Karpas-422 (cell line): Measurements from ENCODE around the gene LMO3. TPM values are rescaled to one million over a fixed set of nuclear protein-coding genes. Genes with fewer than 3 reads are reported as not detected.

ENCODE experiments used
- DNase-seq: peaks from one replicate; pipeline ENCODE4 v3.0.0-alpha.2; 2015
- H2AFZ ChIP-seq: fragments of 200-600 bp; sonication (generic); 2 replicates; pipeline ENCODE4 v1.6.1; 2014; ENCODE audit warnings: antibody characterized with exemption, low read length, mixed read lengths
- H3K27ac ChIP-seq: fragments of 200-600 bp; sonication (generic); 2 replicates; pipeline ENCODE4 v1.5.1; 2014; ENCODE audit warnings: mild to moderate bottlenecking, low read length, moderate library complexity
- H3K27me3 ChIP-seq: fragments of 200-600 bp; sonication (generic); 2 replicates; pipeline ENCODE4 v1.6.1; 2014; ENCODE audit warnings: low read length, mixed read lengths
- H3K36me3 ChIP-seq: fragments of 200-600 bp; sonication (generic); 2 replicates; pipeline ENCODE4 v1.6.1; 2014; ENCODE audit warnings: low read length, mixed read lengths; ENCODE audit not compliant: insufficient read depth
- H3K4me1 ChIP-seq: fragments of 200-600 bp; sonication (generic); 2 replicates; pipeline ENCODE4 v1.6.1; 2014; ENCODE audit warnings: mild to moderate bottlenecking, low read length, mixed read lengths
- H3K4me2 ChIP-seq: fragments of 200-600 bp; sonication (generic); 2 replicates; pipeline ENCODE4 v1.6.1; 2014; ENCODE audit warnings: low read length, low read depth, mild to moderate bottlenecking; ENCODE audit not compliant: poor library complexity, severe bottlenecking
- H3K4me3 ChIP-seq: fragments of 200-600 bp; sonication (generic); 2 replicates; pipeline ENCODE4 v1.5.1; 2014; ENCODE audit warnings: mild to moderate bottlenecking, antibody characterized with exemption, low read length, mixed read lengths
- H3K79me2 ChIP-seq: fragments of 200-600 bp; sonication (generic); 2 replicates; pipeline ENCODE4 v1.6.1; 2014; ENCODE audit warnings: mild to moderate bottlenecking, low read length, mixed read lengths
- H3K9ac ChIP-seq: fragments of 200-600 bp; sonication (generic); 2 replicates; pipeline ENCODE4 v1.6.0; 2014; ENCODE audit warnings: low read length
- H3K9me2 ChIP-seq: fragments of 200-600 bp; sonication (generic), shearing (Covaris generic); replicated peaks from 2 replicates; pipeline ENCODE4 v1.6.0; 2014; ENCODE audit warnings: mild to moderate bottlenecking, low read length, moderate library complexity; ENCODE audit not compliant: insufficient read depth
- H3K9me3 ChIP-seq: fragments of 300-700, 200-600 bp; sonication (generic); 2 replicates; pipeline ENCODE4 v1.6.1; 2014; ENCODE audit warnings: low read length, mixed read lengths
- H4K20me1 ChIP-seq: fragments of 200-600 bp; sonication (generic); 2 replicates; pipeline ENCODE4 v1.6.1; 2014; ENCODE audit warnings: mild to moderate bottlenecking, antibody characterized with exemption, low read length, low read depth; ENCODE audit not compliant: insufficient read depth
- total RNA-seq: library from RNA; depleted of rRNA; stranded (reverse); fragments of >200 nt; shearing (Covaris generic); gene quantifications from 2 replicates; pipeline ENCODE4 v1.2.3, GENCODE V29; 2014; ENCODE audit warnings: low replicate concordance

The LMO3 gene
- total RNA-seq, 1 experiment from 2014 or later = not detected

- Histone ChIP-seq H3K4me3 (no peak overlapping the region), H4K20me1 (no peaks in the 10 kb centered on the region), H2AFZ (no peak overlapping the region), H3K9me3 (peaks cover 9% of the 10 kb centered on the region), H3K79me2 (no peaks in the 10 kb centered on the region), H3K9ac (no peak overlapping the region), H3K4me1 (no peaks in the 10 kb centered on the region), H3K9me2 (no peaks in the 10 kb centered on the region), H3K4me2 (no peak overlapping the region), H3K27ac (no peak overlapping the region), H3K27me3 (no peaks in the 10 kb centered on the region), H3K36me3 (no peaks in the 10 kb centered on the region)
- no peak for DNase-seq
Measured at GRCh38 chr12:16590645-16591044, 15.3 kb downstream of the LMO3 start.

GRCh38 chr12:16588812-16589211 is 17.1 kb downstream of the LMO3 start:
- no peak overlapping the region for H3K27ac ChIP-seq
- no peak for DNase-seq
- no peaks in the 10 kb centered on the region for H3K36me3 ChIP-seq
- no peaks in the 10 kb centered on the region for H4K20me1 ChIP-seq
- no peak overlapping the region for H3K9ac ChIP-seq
- H3K4me1 ChIP-seq = no peaks in the 10 kb centered on the region
- no peak overlapping the region for H3K4me3 ChIP-seq
- H3K4me2 ChIP-seq = no peak overlapping the region
- H2AFZ ChIP-seq = no peak overlapping the region
- H3K9me3 ChIP-seq = peaks cover 17% of the 10 kb centered on the region
- no peaks in the 10 kb centered on the region for H3K79me2 ChIP-seq
- H3K9me2 ChIP-seq = no peaks in the 10 kb centered on the region
- no peaks in the 10 kb centered on the region for H3K27me3 ChIP-seq

GRCh38 chr12:16587514-16587913 is 18.4 kb downstream of the LMO3 start:
- Histone ChIP-seq H3K36me3 (no peaks in the 10 kb centered on the region), H3K4me1 (no peaks in the 10 kb centered on the region), H4K20me1 (no peaks in the 10 kb centered on the region), H3K27me3 (no peaks in the 10 kb centered on the region), H3K27ac (no peak overlapping the region), H3K9me3 (peaks cover 18% of the 10 kb centered on the region), H3K4me3 (no peak overlapping the region), H3K4me2 (no peak overlapping the region), H3K9ac (no peak overlapping the region), H2AFZ (no peak overlapping the region), H3K79me2 (no peaks in the 10 kb centered on the region), H3K9me2 (no peaks in the 10 kb centered on the region)
- no peak for DNase-seq

GRCh38 chr12:16587110-16587453 is 18.9 kb downstream of the LMO3 start:
- Histone ChIP-seq H3K79me2 (no peaks in the 10 kb centered on the region), H3K4me1 (no peaks in the 10 kb centered on the region), H3K27ac (no peak overlapping the region), H3K36me3 (no peaks in the 10 kb centered on the region), H3K9me3 (peaks cover 18% of the 10 kb centered on the region), H3K4me3 (no peak overlapping the region), H3K4me2 (no peak overlapping the region), H3K27me3 (no peaks in the 10 kb centered on the region), H4K20me1 (no peaks in the 10 kb centered on the region), H3K9me2 (no peaks in the 10 kb centered on the region), H3K9ac (no peak overlapping the region), H2AFZ (no peak overlapping the region)
- no peak for DNase-seq

- DNase-seq = no peak
- no peak overlapping the region for H3K9ac ChIP-seq
- no peaks in the 10 kb centered on the region for H4K20me1 ChIP-seq
- H2AFZ ChIP-seq = no peak overlapping the region
- H3K79me2 ChIP-seq = no peaks in the 10 kb centered on the region
- no peaks in the 10 kb centered on the region for H3K9me2 ChIP-seq
- no peaks in the 10 kb centered on the region for H3K27me3 ChIP-seq
- no peak overlapping the region for H3K27ac ChIP-seq
- H3K9me3 ChIP-seq = peaks cover 18% of the 10 kb centered on the region
- H3K36me3 ChIP-seq = no peaks in the 10 kb centered on the region
- H3K4me3 ChIP-seq = no peak overlapping the region
- no peak overlapping the region for H3K4me2 ChIP-seq
- H3K4me1 ChIP-seq = no peaks in the 10 kb centered on the region
Measured at GRCh38 chr12:16586350-16587109, 19.4 kb downstream of the LMO3 start.

- Histone ChIP-seq H3K27me3 (no peaks in the 10 kb centered on the region), H3K36me3 (no peaks in the 10 kb centered on the region), H3K27ac (no peak overlapping the region), H3K4me3 (no peak overlapping the region), H3K4me2 (no peak overlapping the region), H4K20me1 (no peaks in the 10 kb centered on the region), H3K9me3 (peaks cover 18% of the 10 kb centered on the region), H2AFZ (no peak overlapping the region), H3K79me2 (no peaks in the 10 kb centered on the region), H3K4me1 (no peaks in the 10 kb centered on the region), H3K9ac (no peak overlapping the region), H3K9me2 (no peaks in the 10 kb centered on the region)
- DNase-seq = no peak
Measured at GRCh38 chr12:16585781-16586180, 20.2 kb downstream of the LMO3 start.

GRCh38 chr12:16583969-16584745 is 21.8 kb downstream of the LMO3 start:
- Histone ChIP-seq H3K27ac (no peak overlapping the region), H3K36me3 (no peaks in the 10 kb centered on the region), H4K20me1 (no peaks in the 10 kb centered on the region), H3K27me3 (no peaks in the 10 kb centered on the region), H3K4me1 (no peaks in the 10 kb centered on the region), H3K4me2 (no peak overlapping the region), H3K9me3 (peaks cover 18% of the 10 kb centered on the region), H3K4me3 (no peak overlapping the region), H3K9me2 (no peaks in the 10 kb centered on the region), H3K9ac (no peak overlapping the region), H3K79me2 (no peaks in the 10 kb centered on the region), H2AFZ (no peak overlapping the region)
- DNase-seq = no peak

- no peak overlapping the region for H3K4me3 ChIP-seq
- H2AFZ ChIP-seq = no peak overlapping the region
- no peaks in the 10 kb centered on the region for H3K79me2 ChIP-seq
- peaks cover 15% of the 10 kb centered on the region for H3K9me3 ChIP-seq
- no peaks in the 10 kb centered on the region for H3K4me1 ChIP-seq
- no peaks in the 10 kb centered on the region for H4K20me1 ChIP-seq
- no peaks in the 10 kb centered on the region for H3K36me3 ChIP-seq
- no peaks in the 10 kb centered on the region for H3K27me3 ChIP-seq
- H3K27ac ChIP-seq = no peak overlapping the region
- H3K4me2 ChIP-seq = no peak overlapping the region
- DNase-seq = no peak
- H3K9me2 ChIP-seq = no peaks in the 10 kb centered on the region
- H3K9ac ChIP-seq = no peak overlapping the region
Measured at GRCh38 chr12:16581416-16581815, 24.5 kb downstream of the LMO3 start.
